Keratinocyte (primary cell): Measurements from ENCODE around the gene CHID1. TPM values are rescaled to one million over a fixed set of nuclear protein-coding genes. Genes with fewer than 3 reads are reported as not detected.

Experiments
- DNase-seq: peaks from one replicate; pipeline ENCODE4 v3.0.0-alpha.2; 2011; ENCODE audit warnings: low read depth, missing footprints, low spot score
- FAIRE-seq: peaks from 2 replicates; lab custom pipeline; 2011; peaks lifted over from hg19 to GRCh38; lab: Jason Lieb, UNC
- H2AFZ ChIP-seq: 2 replicates; pipeline ENCODE4 v1.6.0; 2012; ENCODE audit warnings: low read length, control low read depth, inconsistent platforms; ENCODE audit not compliant: control insufficient read depth
- H3K27ac ChIP-seq: 2 replicates; pipeline ENCODE4 v1.5.1; 2011; ENCODE audit warnings: low read length; ENCODE audit not compliant: control insufficient read depth, insufficient read depth
- H3K27me3 ChIP-seq: 3 replicates; pipeline ENCODE4 v1.6.0; 2011; ENCODE audit warnings: low read length; ENCODE audit not compliant: control insufficient read depth, insufficient read depth; ENCODE audit errors: extremely low read depth
- H3K36me3 ChIP-seq, 2 experiments: 2 replicates in 1 of 2; 3 replicates in 1 of 2; pipeline ENCODE4 v1.5.1; 2011; ENCODE audit warnings: low read length in 2 of 2, mild to moderate bottlenecking in 1 of 2; ENCODE audit not compliant: control insufficient read depth in 2 of 2, insufficient read depth in 2 of 2; ENCODE audit errors: extremely low read depth in 1 of 2
- H3K4me1 ChIP-seq: 3 replicates; pipeline ENCODE4 v1.5.1; 2011; ENCODE audit warnings: low read length; ENCODE audit not compliant: control insufficient read depth, insufficient read depth; ENCODE audit errors: extremely low read depth
- H3K4me2 ChIP-seq: 3 replicates; pipeline ENCODE4 v1.6.0; 2011; ENCODE audit warnings: low read depth, low read length; ENCODE audit not compliant: control insufficient read depth, insufficient read depth; ENCODE audit errors: extremely low read depth
- H3K4me3 ChIP-seq, 3 experiments: fragments of 200-600 bp in 1 of 3; sonication (generic) in 1 of 3; 2 replicates in 2 of 3; 3 replicates in 1 of 3; pipeline ENCODE4 v1.5.1; 2011 to 2016; ENCODE audit warnings: low read length in 3 of 3, mild to moderate bottlenecking in 3 of 3, control low read depth in 2 of 3, inconsistent platforms in 1 of 3, low read depth in 1 of 3, mixed read lengths in 1 of 3, mixed run types in 1 of 3, moderate library complexity in 1 of 3; ENCODE audit not compliant: control insufficient read depth in 2 of 3, insufficient read depth in 2 of 3; ENCODE audit errors: extremely low read depth in 1 of 3
- H3K79me2 ChIP-seq: 2 replicates; pipeline ENCODE4 v1.6.0; 2012; ENCODE audit warnings: low read length; ENCODE audit not compliant: control insufficient read depth, insufficient read depth
- H3K9ac ChIP-seq: 3 replicates; pipeline ENCODE4 v1.6.0; 2011; ENCODE audit warnings: low read length; ENCODE audit not compliant: control insufficient read depth, insufficient read depth; ENCODE audit errors: extremely low read depth
- H3K9me1 ChIP-seq: 3 replicates; pipeline ENCODE4 v1.6.0; 2011; ENCODE audit warnings: low read length; ENCODE audit not compliant: control insufficient read depth, insufficient read depth; ENCODE audit errors: extremely low read depth
- H3K9me3 ChIP-seq: 2 replicates; pipeline ENCODE4 v1.5.1; 2012; ENCODE audit warnings: low read depth, low read length; ENCODE audit not compliant: control insufficient read depth
- H4K20me1 ChIP-seq: 3 replicates; pipeline ENCODE4 v1.6.0; 2011; ENCODE audit warnings: low read length; ENCODE audit not compliant: control insufficient read depth, insufficient read depth; ENCODE audit errors: extremely low read depth
- CTCF ChIP-seq, 3 experiments: IDR thresholded peaks in 1 of 3; conservative IDR thresholded peaks in 1 of 3; optimal IDR thresholded peaks in 1 of 3; 2 replicates in 2 of 3; 3 replicates in 1 of 3; pipeline versions ENCODE3 to v1.5.1; 2011; ENCODE audit warnings: low read length in 3 of 3, mild to moderate bottlenecking in 3 of 3, moderate library complexity in 2 of 3, control low read depth in 1 of 3, inconsistent platforms in 1 of 3; ENCODE audit not compliant: insufficient read depth in 2 of 3; ENCODE audit errors: extremely low read depth in 1 of 3
- EZH2 ChIP-seq: IDR thresholded peaks from one replicate; pipeline ENCODE4 v1.6.1; 2012; ENCODE audit warnings: inconsistent platforms, mild to moderate bottlenecking, low read length, moderate library complexity
- dilution Hi-C: fragments of 300-500 bp; cut with MboI; formaldehyde crosslinking; loops from one replicate; pipeline ENCODE4 v1.7.0; 2020; ENCODE audit warnings: low sequenced_read_pairs; ENCODE audit not compliant: extremely low pct_ligation_motif_present
- polyA plus RNA-seq, 5 experiments: library from polyadenylated mRNA; depleted of rRNA in 3 of 5; stranded (reverse) in 3 of 5; stranded (forward) in 1 of 5; unstranded in 1 of 5; fragments of >200 nt; gene quantifications; 1 replicate in 1 of 5; 2 replicates in 3 of 5; 3 replicates in 1 of 5; pipeline versions ENCODE4 v1.2.1 to v1.2.3, GENCODE V29; 2011 to 2012; ENCODE audit warnings: missing spikeins in 2 of 5, low read depth in 1 of 5, low replicate concordance in 1 of 5

Gene CHID1
- polyA plus RNA-seq, 1 donor (not counting 4 experiments of a cell fraction or from before 2014, with no cell fraction given): 23.0 TPM

- dilution Hi-C loops: no loop called here
- Histone ChIP-seq H3K4me1 (peaks cover 26% of the 10 kb centered on the region), H3K9ac (no peak overlapping the region), H3K4me2 (no peak overlapping the region), H2AFZ (no peak overlapping the region), H3K4me3 (no peak overlapping the region), H3K27me3 (no peaks in the 10 kb centered on the region), H3K9me1 (no peaks in the 10 kb centered on the region), H3K79me2 (peaks cover 32% of the 10 kb centered on the region), H3K9me3 (no peaks in the 10 kb centered on the region), H3K27ac (no peak overlapping the region), H3K36me3 (peaks cover 0 to 2% of the 10 kb centered on the region in 2 experiments), H4K20me1 (peaks cover 11% of the 10 kb centered on the region)
- TF ChIP-seq CTCF (optimal IDR thresholded peaks at IDR 0.05 in 1 of 3, IDR thresholded peaks at IDR 0.05 in 1 of 3, conservative IDR thresholded peaks at IDR 0.05 in 1 of 3; ENCODE audit: extremely low read depth in 1 of 3, insufficient read depth in 2 of 3, low read length in 3 of 3) (no peak), EZH2 (no peak)
- DNase-seq (no peak), FAIRE-seq (no peak)
These were observed 42.1 kb upstream of the CHID1 start for GRCh38 chr11:952406-953385.

GRCh38 chr11:951507-951906 is 40.9 kb upstream of the CHID1 start:
- no peaks in the 10 kb centered on the region for H3K27me3 ChIP-seq
- no peaks in the 10 kb centered on the region for H3K9me3 ChIP-seq
- H3K36me3 ChIP-seq: peaks cover 2 to 3% of the 10 kb centered on the region in 2 experiments
- H3K4me2 ChIP-seq: no peak overlapping the region
- H3K4me1 ChIP-seq: peaks cover 14% of the 10 kb centered on the region
- H3K4me3 ChIP-seq: no peak overlapping the region
- peaks cover 8% of the 10 kb centered on the region for H4K20me1 ChIP-seq
- TF ChIP-seq CTCF (optimal IDR thresholded peaks at IDR 0.05 in 1 of 3, IDR thresholded peaks at IDR 0.05 in 1 of 3, conservative IDR thresholded peaks at IDR 0.05 in 1 of 3; ENCODE audit: extremely low read depth in 1 of 3, insufficient read depth in 2 of 3, low read length in 3 of 3) (no peak), EZH2 (no peak)
- H3K9me1 ChIP-seq: no peaks in the 10 kb centered on the region
- dilution Hi-C loops: no loop called here
- DNase-seq (no peak), FAIRE-seq (no peak)
- H3K27ac ChIP-seq: no peak overlapping the region
- H3K9ac ChIP-seq: no peak overlapping the region
- H2AFZ ChIP-seq: no peak overlapping the region
- H3K79me2 ChIP-seq: peaks cover 37% of the 10 kb centered on the region
